Stimulated activated CD8-positive, alpha-beta memory T cell treated with anti-CD3 and anti-CD28 coated beads, Interleukin-4, amount 100 ng/mL, for 24 hours (primary cell): ENCODE measurements around the gene STX4.

Experiments
- DNase-seq: peaks from one replicate; pipeline ENCODE4 v3.0.0-alpha.2; 2020; ENCODE audit warnings: low read depth

Gene STX4

GRCh38 chr16:31064882-31065461 is 31.6 kb downstream of the STX4 start:
- DNase-seq: no peak

- no peak for DNase-seq
These were observed 34.0 kb downstream of the STX4 start for GRCh38 chr16:31067342-31067741.

- DNase-seq: no peak
These were observed 38.5 kb downstream of the STX4 start for GRCh38 chr16:31071861-31072260.

GRCh38 chr16:31072540-31073141 is 39.3 kb downstream of the STX4 start:
- no peak for DNase-seq

GRCh38 chr16:31073142-31073969 is 40.0 kb downstream of the STX4 start:
- DNase-seq: peak; percentile 87

GRCh38 chr16:31073970-31074813 is 40.8 kb downstream of the STX4 start, which contains the start of the genes ZNF646 and ZNF668:
TSS of gene ZNF646 (plus strand) at chr16:31074422. CDS start at chr16:31076325, 1,903 bp downstream.
TSS of gene ZNF668 (minus strand) at chr16:31074240. CDS start at chr16:31064459, 9,781 bp downstream.
- DNase-seq: peak; percentile 95

- no peak for DNase-seq
These were observed 41.4 kb downstream of the STX4 start for GRCh38 chr16:31074814-31075183.

- no peak for DNase-seq
These were observed 43.0 kb downstream of the STX4 start for GRCh38 chr16:31076319-31076718.

- no peak for DNase-seq
These were observed 43.7 kb downstream of the STX4 start for GRCh38 chr16:31077024-31077423.

- DNase-seq: no peak
These were observed 44.4 kb downstream of the STX4 start for GRCh38 chr16:31077592-31078396.

- no peak for DNase-seq
These were observed 45.4 kb downstream of the STX4 start for GRCh38 chr16:31078597-31079341.

- no peak for DNase-seq
These were observed 46.1 kb downstream of the STX4 start for GRCh38 chr16:31079342-31079944.

GRCh38 chr16:31080035-31080629 is 46.8 kb downstream of the STX4 start:
- DNase-seq: no peak

GRCh38 chr16:31080756-31081419 is 47.5 kb downstream of the STX4 start:
- DNase-seq: no peak

GRCh38 chr16:31081428-31082351 is 48.3 kb downstream of the STX4 start:
- DNase-seq: no peak

GRCh38 chr16:31082368-31083045 is 49.1 kb downstream of the STX4 start:
- DNase-seq: no peak

- no peak for DNase-seq
These were observed 49.7 kb downstream of the STX4 start for GRCh38 chr16:31083081-31083480.
